H9 (cell line): ENCODE measurements around the gene ASTN2. TPM values are rescaled to one million over a fixed set of nuclear protein-coding genes. Genes with fewer than 3 reads are reported as not detected.

Experiments used
- DNase-seq: peaks from one replicate; pipeline ENCODE4 v3.0.0-alpha.2; 2017
- H2AFZ ChIP-seq: one replicate; pipeline ENCODE4 v1.6.1; 2013; ENCODE audit warnings: mild to moderate bottlenecking, low read length, control low read depth, moderate library complexity
- H2AK5ac ChIP-seq: 2 replicates; pipeline ENCODE4 v1.6.1; 2013; ENCODE audit warnings: low read length, control low read depth, mixed read lengths; ENCODE audit not compliant: insufficient read length
- H2BK120ac ChIP-seq: one replicate; pipeline ENCODE4 v1.6.1; 2013; ENCODE audit warnings: low read depth, mild to moderate bottlenecking, low read length, control low read depth, inconsistent platforms; ENCODE audit not compliant: poor library complexity, severe bottlenecking
- H2BK12ac ChIP-seq: 2 replicates; pipeline ENCODE4 v1.6.1; 2013; ENCODE audit warnings: low read length, control low read depth, mixed read lengths, low read depth; ENCODE audit not compliant: insufficient read length
- H2BK15ac ChIP-seq: 2 replicates; pipeline ENCODE4 v1.6.1; 2013; ENCODE audit warnings: low read depth, low read length, control low read depth
- H2BK20ac ChIP-seq: one replicate; pipeline ENCODE4 v1.6.1; 2013; ENCODE audit warnings: low read depth, mild to moderate bottlenecking, low read length, control low read depth, inconsistent platforms; ENCODE audit not compliant: poor library complexity, severe bottlenecking
- H2BK5ac ChIP-seq: 2 replicates; pipeline ENCODE4 v1.6.1; 2013; ENCODE audit warnings: low read length, control low read depth, mixed read lengths; ENCODE audit not compliant: insufficient read length
- H3K14ac ChIP-seq: 2 replicates; pipeline ENCODE4 v1.6.1; 2013; ENCODE audit warnings: low read length, control low read depth; ENCODE audit not compliant: insufficient read depth
- H3K18ac ChIP-seq: 2 replicates; pipeline ENCODE4 v1.6.1; 2013; ENCODE audit warnings: low read depth, mild to moderate bottlenecking, mixed read lengths, low read length, control low read depth; ENCODE audit not compliant: insufficient read length
- H3K23ac ChIP-seq: 2 replicates; pipeline ENCODE4 v1.6.1; 2013; ENCODE audit warnings: low read length, control low read depth, mixed read lengths, low read depth; ENCODE audit not compliant: insufficient read length
- H3K23me2 ChIP-seq: 2 replicates; pipeline ENCODE4 v1.6.1; 2013; ENCODE audit warnings: low read depth, mild to moderate bottlenecking, mixed read lengths, low read length, control low read depth; ENCODE audit not compliant: insufficient read length, poor library complexity, severe bottlenecking
- H3K27ac ChIP-seq: 2 replicates; pipeline ENCODE4 v1.5.1; 2013; ENCODE audit warnings: low read length, control low read depth, mixed read lengths, low read depth; ENCODE audit not compliant: insufficient read length
- H3K27me3 ChIP-seq: 2 replicates; pipeline ENCODE4 v1.6.1; 2013; ENCODE audit warnings: low read length, control low read depth, inconsistent platforms; ENCODE audit not compliant: insufficient read depth
- H3K4ac ChIP-seq: 2 replicates; pipeline ENCODE4 v1.6.1; 2013; ENCODE audit warnings: low read depth, mild to moderate bottlenecking, control low read depth, inconsistent platforms, low read length, moderate library complexity
- H3K4me1 ChIP-seq: 2 replicates; pipeline ENCODE4 v1.6.1; 2013; ENCODE audit warnings: low read length, control low read depth, inconsistent platforms; ENCODE audit not compliant: insufficient read depth
- H3K4me2 ChIP-seq: 2 replicates; pipeline ENCODE4 v1.6.1; 2013; ENCODE audit warnings: low read length, control low read depth, mixed read lengths; ENCODE audit not compliant: insufficient read length, insufficient read depth
- H3K56ac ChIP-seq: 2 replicates; pipeline ENCODE4 v1.6.1; 2013; ENCODE audit warnings: low read depth, mild to moderate bottlenecking, mixed read lengths, low read length, control low read depth; ENCODE audit not compliant: insufficient read length
- H3K79me1 ChIP-seq: 2 replicates; pipeline ENCODE4 v1.6.1; 2013; ENCODE audit warnings: low read depth, mild to moderate bottlenecking, moderate library complexity, low read length, control low read depth, inconsistent platforms; ENCODE audit not compliant: insufficient read depth, poor library complexity, severe bottlenecking
- H3K79me2 ChIP-seq: 2 replicates; pipeline ENCODE4 v1.6.1; 2013; ENCODE audit warnings: low read length, control low read depth, inconsistent platforms; ENCODE audit not compliant: insufficient read depth
- H3K9ac ChIP-seq: 2 replicates; pipeline ENCODE4 v1.6.1; 2013; ENCODE audit warnings: low read length, control low read depth, mixed read lengths; ENCODE audit not compliant: insufficient read length; ENCODE audit errors: extremely low read depth
- H3K9me3 ChIP-seq: one replicate; pipeline ENCODE4 v1.6.1; 2013; ENCODE audit warnings: low read depth, low read length, inconsistent platforms; ENCODE audit not compliant: control insufficient read depth
- H3T11ph ChIP-seq: one replicate; pipeline ENCODE4 v1.6.1; 2013; ENCODE audit warnings: mild to moderate bottlenecking, low read length, control low read depth, inconsistent platforms
- H4K20me1 ChIP-seq: one replicate; pipeline ENCODE4 v1.6.1; 2013; ENCODE audit not compliant: control insufficient read depth, insufficient read length, insufficient read depth
- H4K5ac ChIP-seq: 2 replicates; pipeline ENCODE4 v1.6.1; 2013; ENCODE audit warnings: low read depth, mild to moderate bottlenecking, mixed read lengths, low read length, control low read depth; ENCODE audit not compliant: insufficient read length
- H4K8ac ChIP-seq: replicated peaks from 2 replicates; pipeline ENCODE4 v1.6.1; 2013; ENCODE audit warnings: low read length, control low read depth, mixed read lengths, low read depth; ENCODE audit not compliant: insufficient read length
- H4K91ac ChIP-seq: 2 replicates; pipeline ENCODE4 v1.6.1; 2013; ENCODE audit warnings: low read depth, mild to moderate bottlenecking, moderate library complexity, mixed read lengths, low read length, control low read depth; ENCODE audit not compliant: insufficient read length
- H3K27ac Mint-ChIP-seq, 3 experiments: 2 replicates in 2 of 3; 3 replicates in 1 of 3; pipeline ENCODE4 v1.8.0; 2020 to 2021; ENCODE audit warnings: mixed read lengths in 3 of 3, mild to moderate bottlenecking in 1 of 3, moderate library complexity in 1 of 3
- H3K27me3 Mint-ChIP-seq: 2 replicates; pipeline ENCODE4 v1.8.0; 2021; ENCODE audit warnings: low read depth, mild to moderate bottlenecking, moderate library complexity, mixed read lengths
- H3K36me3 Mint-ChIP-seq, 3 experiments: 2 replicates in 2 of 3; 3 replicates in 1 of 3; pipeline ENCODE4 v1.8.0; 2020 to 2021; ENCODE audit warnings: low read depth in 3 of 3, mixed read lengths in 3 of 3; ENCODE audit not compliant: insufficient read depth in 1 of 3
- H3K4me1 Mint-ChIP-seq, 2 experiments: 2 replicates each; pipeline ENCODE4 v1.8.0; 2020; ENCODE audit warnings: mixed read lengths in 2 of 2
- H3K4me3 Mint-ChIP-seq, 2 experiments: 2 replicates in 1 of 2; 3 replicates in 1 of 2; pipeline ENCODE4 v1.8.0; 2020 to 2021; ENCODE audit warnings: mild to moderate bottlenecking in 2 of 2, mixed read lengths in 2 of 2, moderate library complexity in 1 of 2
- H3K9me3 Mint-ChIP-seq, 2 experiments: 2 replicates in 1 of 2; 3 replicates in 1 of 2; pipeline ENCODE4 v1.8.0; 2020; ENCODE audit warnings: mild to moderate bottlenecking in 2 of 2, mixed read lengths in 2 of 2, moderate library complexity in 1 of 2
- total RNA-seq: library from RNA; stranded (reverse); gene quantifications from 2 replicates; pipeline ENCODE4 v1.2.1, GENCODE V29; 2021
- TF ChIP-seq, protein P1 (sequence below): fragments of 200-600 bp; sonication (generic); conservative IDR thresholded peaks from 3 replicates; pipeline ENCODE4 v1.8.0; 2021; ENCODE audit warnings: antibody characterized with exemption, mild to moderate bottlenecking

The ASTN2 gene
- total RNA-seq, 1 experiment from 2014 or later, result 9.7 TPM

- Histone ChIP-seq H3K23ac (no peak overlapping the region), H3K23me2 (no peaks in the 10 kb centered on the region), H2BK5ac (no peak overlapping the region), H3K56ac (no peak overlapping the region), H3K9me3 (no peaks in the 10 kb centered on the region), H2AFZ (no peak overlapping the region), H3K18ac (no peak overlapping the region), H3K4ac (no peak overlapping the region), H3K9ac (no peak overlapping the region), H4K8ac (no peak overlapping the region), H3K27ac (no peak overlapping the region), H3K4me2 (no peak overlapping the region), H3T11ph (no peak overlapping the region), H4K20me1 (no peaks in the 10 kb centered on the region), H2BK20ac (no peak overlapping the region), H2BK120ac (no peak overlapping the region), H3K79me2 (no peaks in the 10 kb centered on the region), H3K14ac (no peak overlapping the region), H2AK5ac (no peak overlapping the region), H2BK15ac (no peak overlapping the region), H3K4me1 (no peaks in the 10 kb centered on the region), H4K5ac (no peak overlapping the region), H3K27me3 (no peaks in the 10 kb centered on the region), H4K91ac (no peak overlapping the region), H3K79me1 (no peaks in the 10 kb centered on the region), H2BK12ac (no peak overlapping the region)
- TF ChIP-seq, protein P1, sequence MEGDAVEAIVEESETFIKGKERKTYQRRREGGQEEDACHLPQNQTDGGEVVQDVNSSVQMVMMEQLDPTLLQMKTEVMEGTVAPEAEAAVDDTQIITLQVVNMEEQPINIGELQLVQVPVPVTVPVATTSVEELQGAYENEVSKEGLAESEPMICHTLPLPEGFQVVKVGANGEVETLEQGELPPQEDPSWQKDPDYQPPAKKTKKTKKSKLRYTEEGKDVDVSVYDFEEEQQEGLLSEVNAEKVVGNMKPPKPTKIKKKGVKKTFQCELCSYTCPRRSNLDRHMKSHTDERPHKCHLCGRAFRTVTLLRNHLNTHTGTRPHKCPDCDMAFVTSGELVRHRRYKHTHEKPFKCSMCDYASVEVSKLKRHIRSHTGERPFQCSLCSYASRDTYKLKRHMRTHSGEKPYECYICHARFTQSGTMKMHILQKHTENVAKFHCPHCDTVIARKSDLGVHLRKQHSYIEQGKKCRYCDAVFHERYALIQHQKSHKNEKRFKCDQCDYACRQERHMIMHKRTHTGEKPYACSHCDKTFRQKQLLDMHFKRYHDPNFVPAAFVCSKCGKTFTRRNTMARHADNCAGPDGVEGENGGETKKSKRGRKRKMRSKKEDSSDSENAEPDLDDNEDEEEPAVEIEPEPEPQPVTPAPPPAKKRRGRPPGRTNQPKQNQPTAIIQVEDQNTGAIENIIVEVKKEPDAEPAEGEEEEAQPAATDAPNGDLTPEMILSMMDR, result no peak
- no peak for DNase-seq
- Mint-ChIP-seq H3K4me3 (no peak overlapping the region), H3K9me3 (no peaks in the 10 kb centered on the region), H3K36me3 (no peaks in the 10 kb centered on the region), H3K4me1 (no peaks in the 10 kb centered on the region), H3K27me3 (no peaks in the 10 kb centered on the region; the same call in 1 of the 2 replicates), H3K27ac (no peak overlapping the region)
These were observed 414.0 kb downstream of the ASTN2 start for GRCh38 chr9:117000834-117001233.
